ENCODE results near the gene NUDT4B.
"Not testable (repeated sequence)": the region's sequence is repeated elsewhere in the genome, so short reads cannot be mapped to it uniquely, and the experiment has no call there.

NUDT4B gene

GRCh38 chr1:148738667-148739066, 9.9 kb upstream of the NUDT4B start:
- DNase-seq, result not testable (repeated sequence)

GRCh38 chr1:148743200-148743599, 5.4 kb upstream of the NUDT4B start:
- not testable (repeated sequence) for DNase-seq

GRCh38 chr1:148743726-148744720, 4.6 kb upstream of the NUDT4B start:
- DNase-seq, result not testable (repeated sequence)

GRCh38 chr1:148749335-148749681, 734 bp downstream of the NUDT4B start:
- not testable (repeated sequence) for DNase-seq

- DNase-seq, result not testable (repeated sequence)
Observed at GRCh38 chr1:148756231-148756630, 7.7 kb downstream of the NUDT4B start.

GRCh38 chr1:148757446-148757845, 8.9 kb downstream of the NUDT4B start:
- not testable (repeated sequence) for DNase-seq

- not testable (repeated sequence) for DNase-seq
Observed at GRCh38 chr1:148758412-148758811, 9.8 kb downstream of the NUDT4B start.

GRCh38 chr1:148758925-148759324, 10.4 kb downstream of the NUDT4B start:
- DNase-seq, result not testable (repeated sequence)

GRCh38 chr1:148759749-148760148, 11.2 kb downstream of the NUDT4B start:
- DNase-seq, result not testable (repeated sequence)

- DNase-seq, result not testable (repeated sequence)
Observed at GRCh38 chr1:148760206-148760605, 11.6 kb downstream of the NUDT4B start.

- DNase-seq, result not testable (repeated sequence)
Observed at GRCh38 chr1:148761360-148761759, 12.8 kb downstream of the NUDT4B start.

- DNase-seq, result not testable (repeated sequence)
Observed at GRCh38 chr1:148765238-148766019, 16.9 kb downstream of the NUDT4B start.

GRCh38 chr1:148768541-148768940, 20.0 kb downstream of the NUDT4B start:
- not testable (repeated sequence) for DNase-seq

- DNase-seq, result not testable (repeated sequence)
Observed at GRCh38 chr1:148769495-148769894, 20.9 kb downstream of the NUDT4B start.

GRCh38 chr1:148773690-148774089, 25.1 kb downstream of the NUDT4B start:
- DNase-seq, result not testable (repeated sequence)

- not testable (repeated sequence) for DNase-seq
Observed at GRCh38 chr1:148774102-148774501, 25.5 kb downstream of the NUDT4B start.

GRCh38 chr1:148775263-148775662, 26.7 kb downstream of the NUDT4B start:
- DNase-seq, result not testable (repeated sequence)

- not testable (repeated sequence) for DNase-seq
Observed at GRCh38 chr1:148777649-148778048, 29.1 kb downstream of the NUDT4B start.

- DNase-seq, result not testable (repeated sequence)
Observed at GRCh38 chr1:148780404-148780803, 31.8 kb downstream of the NUDT4B start.

GRCh38 chr1:148791543-148792099, 43.0 kb downstream of the NUDT4B start:
- DNase-seq, result not testable (repeated sequence)

- DNase-seq, result not testable (repeated sequence)
Observed at GRCh38 chr1:148793762-148794332, 45.3 kb downstream of the NUDT4B start.
